IMR-90 (cell line): ENCODE results near the gene IFIT2. TPM values are rescaled to one million over a fixed set of nuclear protein-coding genes. Genes with fewer than 3 reads are reported as not detected.
A peak's percentile ranks its signal among the peaks of the same experiment; 100 is the strongest.
"Not testable (repeated sequence)": the region's sequence is repeated elsewhere in the genome, so short reads cannot be mapped to it uniquely, and the experiment has no call there.

Source experiments
- ATAC-seq: fragments of 200-7000 bp; cut with Tn5 transposase; 2 replicates; pipeline ENCODE4 v1.9.1; 2020; ENCODE audit warnings: low read depth, mild to moderate bottlenecking, moderate library complexity
- BruUV-seq: library from RNA; stranded (reverse); fragments of 400-500 nt; replicated peaks from 2 replicates; lab custom pipeline; 2021; lab: Mats Ljungman, UMichigan
- CTCF ChIA-PET: fragments of 300-600 bp; formaldehyde crosslinking; extraction: SDS; loops from one replicate; lab custom pipeline; 2021; ENCODE audit warnings: antibody characterized with exemption; lab: Yijun Ruan, JAX
- POLR2A ChIA-PET: fragments of 300-600 bp; sonication (Branson Sonifier 250); formaldehyde crosslinking; loops from one replicate; lab custom pipeline; 2022; ENCODE audit warnings: antibody characterized with exemption; ENCODE audit not compliant: unreplicated experiment; lab: Charles Lee
- DNase-seq: peaks from one replicate; pipeline ENCODE4 v3.0.0; 2013
- H2AFZ ChIP-seq: replicated peaks from 2 replicates; pipeline ENCODE3; 2013; ENCODE audit warnings: low read length, mild to moderate bottlenecking; ENCODE audit not compliant: poor library complexity
- H2AK5ac ChIP-seq: 2 replicates; pipeline ENCODE4 v1.6.1; 2013; ENCODE audit warnings: low read depth, low read length, inconsistent platforms
- H2AK9ac ChIP-seq: replicated peaks from 2 replicates; pipeline ENCODE3; 2013; ENCODE audit warnings: mild to moderate bottlenecking, low read depth, low read length, moderate library complexity; ENCODE audit not compliant: poor library complexity
- H2BK120ac ChIP-seq: 2 replicates; pipeline ENCODE4 v1.6.1; 2013; ENCODE audit warnings: low read depth, low read length, inconsistent platforms
- H2BK15ac ChIP-seq: 3 replicates; pipeline ENCODE4 v1.6.1; 2013; ENCODE audit warnings: low read depth, low read length, inconsistent platforms
- H2BK20ac ChIP-seq: 2 replicates; pipeline ENCODE4 v1.6.1; 2013; ENCODE audit warnings: low read depth, mild to moderate bottlenecking, inconsistent platforms, low read length, moderate library complexity
- H2BK5ac ChIP-seq: 2 replicates; pipeline ENCODE4 v1.6.1; 2013; ENCODE audit warnings: mild to moderate bottlenecking, low read depth, low read length, inconsistent platforms; ENCODE audit not compliant: poor library complexity, severe bottlenecking
- H3K14ac ChIP-seq: replicated peaks from 2 replicates; pipeline ENCODE4 v1.6.1; 2013; ENCODE audit warnings: low read depth, low read length, inconsistent platforms
- H3K18ac ChIP-seq: 2 replicates; pipeline ENCODE4 v1.6.1; 2013; ENCODE audit warnings: low read depth, low read length, control low read depth
- H3K23ac ChIP-seq: 2 replicates; pipeline ENCODE4 v1.6.1; 2013; ENCODE audit warnings: low read depth, low read length, inconsistent platforms
- H3K27ac ChIP-seq: 2 replicates; pipeline ENCODE4 v1.5.1; 2013; ENCODE audit warnings: mild to moderate bottlenecking, control low read depth, low read length; ENCODE audit not compliant: insufficient read depth
- H3K27me3 ChIP-seq: 2 replicates; pipeline ENCODE4 v1.6.1; 2013; ENCODE audit warnings: low read length; ENCODE audit not compliant: control insufficient read depth, insufficient read depth
- H3K36me3 ChIP-seq: 2 replicates; pipeline ENCODE4 v1.6.1; 2013; ENCODE audit warnings: low read length, mixed read lengths; ENCODE audit not compliant: control insufficient read depth, insufficient read depth
- H3K4ac ChIP-seq: 2 replicates; pipeline ENCODE4 v1.6.1; 2013; ENCODE audit warnings: low read depth, low read length, inconsistent platforms
- H3K4me1 ChIP-seq: 2 replicates; pipeline ENCODE4 v1.6.1; 2013; ENCODE audit warnings: low read length, mixed read lengths; ENCODE audit not compliant: control insufficient read depth, insufficient read depth
- H3K4me2 ChIP-seq: 2 replicates; pipeline ENCODE4 v1.6.1; 2013; ENCODE audit warnings: low read depth, mild to moderate bottlenecking, control low read depth, low read length, moderate library complexity
- H3K4me3 ChIP-seq: 2 replicates; pipeline ENCODE4 v1.5.1; 2013; ENCODE audit warnings: low read depth, mild to moderate bottlenecking, control low read depth, low read length, moderate library complexity; ENCODE audit not compliant: insufficient read depth
- H3K56ac ChIP-seq: 2 replicates; pipeline ENCODE4 v1.6.1; 2013; ENCODE audit warnings: low read length, inconsistent platforms; ENCODE audit not compliant: insufficient read depth; ENCODE audit errors: extremely low read depth
- H3K79me1 ChIP-seq, 2 experiments: 2 replicates each; pipeline ENCODE4 v1.6.1; 2013; ENCODE audit warnings: low read length in 2 of 2, inconsistent platforms in 1 of 2, low read depth in 1 of 2
- H3K9ac ChIP-seq: 2 replicates; pipeline ENCODE4 v1.6.1; 2013; ENCODE audit warnings: low read depth, low read length, control low read depth
- H3K9me1 ChIP-seq: 2 replicates; pipeline ENCODE4 v1.6.1; 2013; ENCODE audit warnings: low read length, inconsistent platforms; ENCODE audit not compliant: insufficient read depth
- H3K9me3 ChIP-seq: 2 replicates; pipeline ENCODE4 v1.6.1; 2013; ENCODE audit warnings: low read length; ENCODE audit not compliant: control insufficient read depth, insufficient read depth
- H4K20me1 ChIP-seq: 2 replicates; pipeline ENCODE4 v1.6.1; 2013; ENCODE audit warnings: low read length, inconsistent platforms; ENCODE audit not compliant: insufficient read depth
- H4K5ac ChIP-seq: 2 replicates; pipeline ENCODE4 v1.6.1; 2013; ENCODE audit warnings: mild to moderate bottlenecking, low read depth, low read length, control low read depth
- H4K8ac ChIP-seq, 2 experiments: 2 replicates each; pipeline ENCODE4 v1.6.1; 2013; ENCODE audit warnings: low read depth in 2 of 2, low read length in 2 of 2, control low read depth in 1 of 2, inconsistent platforms in 1 of 2
- H4K91ac ChIP-seq: 2 replicates; pipeline ENCODE4 v1.6.1; 2013; ENCODE audit warnings: low read depth, low read length, inconsistent platforms; ENCODE audit not compliant: insufficient read depth
- WGBS, 2 experiments: methylation state at CpG; one replicate each; pipeline versions ENCODE4 v1.1.5 to v1.1.7; 2013; ENCODE audit warnings: missing lambda C conversion rate in 2 of 2; ENCODE audit not compliant: insufficient read length in 1 of 2; ENCODE audit errors: extremely low coverage in 2 of 2; 5-methylcytosine and 5-hydroxymethylcytosine counted together
- dilution Hi-C: fragments of 300-500 bp; cut with HindIII; formaldehyde crosslinking; loops from one replicate; pipeline ENCODE4 v1.14.3; 2018; ENCODE audit warnings: low sequenced_read_pairs; ENCODE audit not compliant: unreplicated experiment
- in situ Hi-C: fragments of 300-500 bp; cut with MboI; formaldehyde crosslinking; loops from 3 replicates; pipeline ENCODE4 v1.14.3; 2019; ENCODE audit warnings: low sequenced_read_pairs, inconsistent platforms, mixed read lengths
- intact Hi-C: fragments of 100-400 bp; cut with micrococcal nuclease; formaldehyde crosslinking; loops from 2 replicates; pipeline ENCODE4 v1.10.0; 2022
- polyA plus RNA-seq, 3 experiments: library from polyadenylated mRNA; depleted of rRNA; stranded (reverse); fragments of >200 nt; gene quantifications; 2 replicates each; pipeline ENCODE4 v1.2.3, GENCODE V29; 2012; ENCODE audit warnings: low replicate concordance in 1 of 3
- total RNA-seq: library from RNA; depleted of rRNA; stranded (reverse); fragments of >200 nt; gene quantifications from 2 replicates; pipeline ENCODE4 v1.2.3, GENCODE V29; 2012

Gene IFIT2
- total and polyA plus RNA-seq, 2 of the 4 experiments (the other 2 are of a cell fraction): 1.1 to 2.2 TPM

GRCh38 chr10:89285303-89285702 lies 16.5 kb upstream of the IFIT2 start:
- H3K27me3 ChIP-seq, dilution Hi-C loops, H3K27ac ChIP-seq, H3K9me3 ChIP-seq, ATAC-seq, DNase-seq, BruUV-seq, H3K79me1 ChIP-seq, in situ Hi-C loops, CTCF ChIA-PET, H3K23ac ChIP-seq, H2AFZ ChIP-seq, H2AK9ac ChIP-seq, H3K9me1 ChIP-seq, H3K56ac ChIP-seq, H3K9ac ChIP-seq, H4K20me1 ChIP-seq, intact Hi-C loops, H3K36me3 ChIP-seq, POLR2A ChIA-PET, H3K4me3 ChIP-seq: not testable (repeated sequence)
- Histone ChIP-seq H3K4ac (peak overlapping the region; percentile 75; the same call in 1 of the 2 replicates), H4K5ac (peak overlapping the region; percentile 45; the same call in 1 of the 2 replicates), H2BK5ac (peak overlapping the region; percentile 82), H3K14ac (peak overlapping the region; percentile 13; the same call in 1 of the 2 replicates), H3K18ac (peak overlapping the region; percentile 69), H3K4me1 (peaks cover 20% of the 10 kb centered on the region), H4K8ac (peak overlapping the region; percentile 54 to 79; a peak in 3 of 4 replicates), H2BK20ac (peak overlapping the region; percentile 78; the same call in 1 of the 2 replicates), H3K4me2 (peak overlapping the region; percentile 62; the same call in 1 of the 2 replicates), H2BK120ac (peak overlapping the region; percentile 83), H4K91ac (peak overlapping the region; percentile 46; the same call in 1 of the 2 replicates), H2BK15ac (peak overlapping the region; percentile 85; the same call in 1 of the 3 replicates), H2AK5ac (peak overlapping the region; percentile 56; the same call in 1 of the 2 replicates)
- 0 to 17% methylated on average over 1 to 2 of the region's 4 CpGs for WGBS, 2 experiments
